A549 (cell line): Measurements from ENCODE around the gene FAM76A. TPM values are rescaled to one million over a fixed set of nuclear protein-coding genes. Genes with fewer than 3 reads are reported as not detected.
"Not testable (repeated sequence)": the region's sequence is repeated elsewhere in the genome, so short reads cannot be mapped to it uniquely, and the experiment has no call there.

Experiments
- ATAC-seq, 2 experiments: fragments of 200-7000 bp in 1 of 2; fragments of >200 bp in 1 of 2; cut with Nextera tagmentation in 1 of 2; cut with Tn5 transposase in 1 of 2; 3 replicates each; pipeline versions ENCODE4 v1.8.0 to v1.9.1; 2018 to 2020; ENCODE audit warnings: mild to moderate bottlenecking in 1 of 2, moderate library complexity in 1 of 2
- CTCF ChIA-PET: fragments of 300-600 bp; sonication (Branson Sonifier 250); formaldehyde crosslinking; extraction: SDS; loops from one replicate; lab custom pipeline; 2021; ENCODE audit warnings: antibody characterized with exemption, inconsistent platforms; lab: Yijun Ruan, JAX
- POLR2A ChIA-PET: fragments of 350-600 bp; formaldehyde crosslinking; extraction: SDS; loops from one replicate; lab custom pipeline; 2021; ENCODE audit warnings: antibody characterized with exemption, inconsistent platforms; lab: Yijun Ruan, JAX
- DNase-seq, 2 experiments: peaks; one replicate each; pipeline versions ENCODE4 v3.0.0 to v3.0.0-alpha.2; 2011 to 2016; ENCODE audit warnings: low read depth in 1 of 2, low spot score in 1 of 2
- FAIRE-seq: peaks from 2 replicates; lab custom pipeline; 2011; peaks lifted over from hg19 to GRCh38; lab: Jason Lieb, UNC
- H3K27ac ChIP-seq, 2 experiments: fragments of >200 bp; sonication (Bioruptor Twin); formaldehyde crosslinking; 3 replicates each; pipeline ENCODE4 v1.5.1; 2016 to 2017
- H3K4me1 ChIP-seq: fragments of >200 bp; sonication (Bioruptor Twin); formaldehyde crosslinking; 3 replicates; pipeline ENCODE4 v1.6.1; 2016
- H3K4me2 ChIP-seq: fragments of >200 bp; sonication (Bioruptor Twin); formaldehyde crosslinking; 3 replicates; pipeline ENCODE4 v1.6.1; 2016
- H3K4me3 ChIP-seq: fragments of >200 bp; sonication (Bioruptor Twin); formaldehyde crosslinking; 3 replicates; pipeline ENCODE4 v1.5.1; 2016
- H3K9me3 ChIP-seq: fragments of >200 bp; sonication (Bioruptor Twin); formaldehyde crosslinking; 3 replicates; pipeline ENCODE4 v1.6.1; 2016
- CBX2 ChIP-seq: fragments of 200-600 bp; sonication (generic); IDR thresholded peaks from 2 replicates; pipeline ENCODE4 v1.6.1; 2016; ENCODE audit warnings: low read depth, mild to moderate bottlenecking, borderline replicate concordance
- CBX8 ChIP-seq: fragments of 200-600 bp; sonication (generic); IDR thresholded peaks from 2 replicates; pipeline ENCODE4 v1.6.1; 2016
- CEBPB ChIP-seq, 2 experiments: fragments of >200 bp in 1 of 2; sonication (Bioruptor Twin) in 1 of 2; formaldehyde crosslinking in 1 of 2; IDR thresholded peaks; 2 replicates each; pipeline ENCODE4 v1.6.1; 2012 to 2016
- CHD4 ChIP-seq: fragments of 200-600 bp; sonication (generic); IDR thresholded peaks from 2 replicates; pipeline ENCODE4 v1.6.1; 2016; ENCODE audit warnings: antibody characterized with exemption, mild to moderate bottlenecking, borderline replicate concordance
- EHF ChIP-seq: fragments of 250-450 bp; sonication (Bioruptor Pico); IDR thresholded peaks from 2 replicates; pipeline ENCODE4 v1.5.0; 2020; ENCODE audit warnings: mild to moderate bottlenecking
- EHMT2 ChIP-seq: fragments of 200-600 bp; sonication (generic); IDR thresholded peaks from 2 replicates; pipeline ENCODE4 v1.6.1; 2016; ENCODE audit warnings: antibody characterized with exemption, low read depth, mild to moderate bottlenecking, moderate library complexity
- EP300 ChIP-seq, 2 experiments: fragments of >200 bp; sonication (Bioruptor Twin); formaldehyde crosslinking; IDR thresholded peaks; 2 replicates in 1 of 2; 3 replicates in 1 of 2; pipeline ENCODE4 v1.6.1; 2016 to 2017
- FOSB ChIP-seq: fragments of 250-450 bp; sonication (Bioruptor Pico); IDR thresholded peaks from 2 replicates; pipeline ENCODE4 v1.5.0; 2020; ENCODE audit warnings: mild to moderate bottlenecking, moderate library complexity
- FOSL2 ChIP-seq, 2 experiments: fragments of 450-650 bp in 1 of 2; fragments of >200 bp in 1 of 2; sonication (Bioruptor Twin) in 1 of 2; formaldehyde crosslinking; IDR thresholded peaks; 2 replicates each; pipeline versions ENCODE4 v1.5.0 to v1.6.1; 2016 to 2020; ENCODE audit warnings: mild to moderate bottlenecking in 1 of 2, moderate library complexity in 1 of 2
- GATA3 ChIP-seq: IDR thresholded peaks from 2 replicates; pipeline ENCODE4 v1.6.1; 2012; ENCODE audit warnings: borderline replicate concordance
- HDAC2 ChIP-seq: fragments of 200-600 bp; sonication (generic); IDR thresholded peaks from 2 replicates; pipeline ENCODE4 v1.6.1; 2016
- HEYL ChIP-seq: fragments of 250-450 bp; sonication (Bioruptor Pico); IDR thresholded peaks from 2 replicates; pipeline ENCODE4 v1.8.0; 2021; ENCODE audit warnings: mild to moderate bottlenecking, moderate library complexity
- HOXB5 ChIP-seq: fragments of 250-450 bp; sonication (Bioruptor Pico); IDR thresholded peaks from 2 replicates; pipeline ENCODE4 v1.5.0; 2020; ENCODE audit warnings: mild to moderate bottlenecking, moderate library complexity
- JUNB ChIP-seq: fragments of >200 bp; sonication (Bioruptor Twin); formaldehyde crosslinking; IDR thresholded peaks from 2 replicates; pipeline ENCODE4 v1.6.1; 2016
- KDM1A ChIP-seq: fragments of 200-600 bp; sonication (generic); IDR thresholded peaks from 2 replicates; pipeline ENCODE4 v1.6.1; 2016; ENCODE audit warnings: low read depth, mild to moderate bottlenecking
- KDM5A ChIP-seq: fragments of 200-600 bp; sonication (generic); IDR thresholded peaks from 2 replicates; pipeline ENCODE4 v1.6.1; 2016; ENCODE audit warnings: antibody characterized with exemption, mild to moderate bottlenecking
- MAZ ChIP-seq: fragments of 150-350 bp; IDR thresholded peaks from 2 replicates; pipeline ENCODE4 v1.6.1; 2014; ENCODE audit warnings: antibody characterized with exemption, low read depth, low read length, borderline replicate concordance
- MYC ChIP-seq: IDR thresholded peaks from 2 replicates; pipeline ENCODE4 v1.6.1; 2012; ENCODE audit warnings: mild to moderate bottlenecking, inconsistent platforms, low read length, improper control_type of control experiment, borderline replicate concordance
- NPAS2 ChIP-seq: fragments of 250-450 bp; sonication (Bioruptor Pico); IDR thresholded peaks from 2 replicates; pipeline ENCODE4 v1.8.0; 2022; ENCODE audit warnings: mild to moderate bottlenecking, moderate library complexity, borderline replicate concordance
- PHF8 ChIP-seq: fragments of 200-600 bp; sonication (generic); IDR thresholded peaks from 2 replicates; pipeline ENCODE4 v1.6.1; 2016; ENCODE audit warnings: low read depth, mild to moderate bottlenecking, antibody characterized with exemption, moderate library complexity, borderline replicate concordance
- POLR2A ChIP-seq: IDR thresholded peaks from 2 replicates; pipeline ENCODE4 v1.6.1; 2012; ENCODE audit warnings: mild to moderate bottlenecking, low read length
- POLR2AphosphoS2 ChIP-seq: conservative IDR thresholded peaks from 2 replicates; pipeline ENCODE4 v1.6.1; 2012; ENCODE audit warnings: low read length, improper control_type of control experiment, inconsistent platforms
- RCOR1 ChIP-seq: fragments of 150-350 bp; IDR thresholded peaks from 2 replicates; pipeline ENCODE4 v1.6.1; 2014; ENCODE audit warnings: antibody characterized with exemption, low read length, low read depth
- RFX5 ChIP-seq: fragments of 450-650 bp; IDR thresholded peaks from 2 replicates; pipeline ENCODE4 v1.7.1; 2014; ENCODE audit warnings: antibody characterized with exemption, mild to moderate bottlenecking, moderate library complexity
- TP53 ChIP-seq: fragments of 250-450 bp; sonication (Bioruptor Pico); IDR thresholded peaks from 2 replicates; pipeline ENCODE4 v1.5.0; 2021; ENCODE audit warnings: mild to moderate bottlenecking, moderate library complexity
- ZC3H11A ChIP-seq: fragments of 450-650 bp; IDR thresholded peaks from 2 replicates; pipeline ENCODE4 v1.6.1; 2014; ENCODE audit warnings: antibody characterized with exemption, mild to moderate bottlenecking
- ZNF302 ChIP-seq: fragments of 250-450 bp; sonication (Bioruptor Pico); IDR thresholded peaks from 2 replicates; pipeline ENCODE4 v1.9.0; 2021; ENCODE audit warnings: inconsistent platforms, mild to moderate bottlenecking, moderate library complexity
- WGBS: methylation state at CpG from one replicate; pipeline ENCODE4 v1.1.6; 2017; ENCODE audit errors: missing lambda C conversion rate; 5-methylcytosine and 5-hydroxymethylcytosine counted together
- polyA plus RNA-seq, 4 experiments: library from polyadenylated mRNA; depleted of rRNA in 3 of 4; stranded (reverse); fragments of >200 nt; fragmentation: RNase III in 1 of 4; extraction: RNeasy Plus Mini Kit Qiagen cat#74134 plus additional on column Dnase treatment in 1 of 4; gene quantifications; 2 replicates in 3 of 4; 3 replicates in 1 of 4; pipeline ENCODE4 v1.2.3, GENCODE V29; 2011 to 2017
- TF ChIP-seq, protein P1 (sequence below): IDR thresholded peaks from 2 replicates; pipeline ENCODE4 v1.6.1; 2012
- TF ChIP-seq, protein P2 (sequence below): fragments of >200 bp; sonication (Bioruptor Twin); formaldehyde crosslinking; IDR thresholded peaks from 2 replicates; pipeline ENCODE4 v1.6.1; 2016

Gene FAM76A
- polyA plus RNA-seq, 2 of the 4 experiments (the other 2 are of a cell fraction), result 4.8 to 6.5 TPM

DNA sequence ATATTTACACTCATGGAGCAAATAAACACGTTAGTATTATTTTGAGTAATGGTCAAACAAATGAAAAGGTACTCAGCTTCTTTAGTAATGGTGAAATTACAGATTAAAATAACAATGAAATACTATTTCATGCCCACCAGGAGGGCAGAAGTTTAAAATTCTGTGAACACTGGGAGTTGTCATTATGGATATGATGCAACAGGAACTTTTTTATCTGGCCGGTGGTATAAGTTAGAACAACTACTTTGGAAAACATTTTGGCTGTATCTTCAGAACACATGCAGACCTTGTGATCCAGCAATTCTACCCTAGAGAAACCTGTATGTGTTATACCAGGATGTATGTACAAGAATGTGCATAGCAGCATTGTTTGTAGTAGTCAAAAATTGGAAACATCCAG lies 81.6 kb downstream of the FAM76A start:
- Histone ChIP-seq H3K4me2 (no peak overlapping the region), H3K9me3 (no peaks in the 10 kb centered on the region), H3K27ac (no peak overlapping the region), H3K4me1 (no peaks in the 10 kb centered on the region), H3K4me3 (no peak overlapping the region)
- CTCF ChIA-PET, result no interaction called here
- WGBS, result 89% methylated on average over 2 of the region's 2 CpGs
- ATAC-seq (no peak), FAIRE-seq (no peak), DNase-seq (no peak)
- POLR2A ChIA-PET, result no interaction called here
- no peak for TF ChIP-seq CBX8
- no peak for TF ChIP-seq NPAS2 (CRISPR knock-in tag)
- TF ChIP-seq HOXB5, result no peak
- TF ChIP-seq EHMT2, result no peak

DNA sequence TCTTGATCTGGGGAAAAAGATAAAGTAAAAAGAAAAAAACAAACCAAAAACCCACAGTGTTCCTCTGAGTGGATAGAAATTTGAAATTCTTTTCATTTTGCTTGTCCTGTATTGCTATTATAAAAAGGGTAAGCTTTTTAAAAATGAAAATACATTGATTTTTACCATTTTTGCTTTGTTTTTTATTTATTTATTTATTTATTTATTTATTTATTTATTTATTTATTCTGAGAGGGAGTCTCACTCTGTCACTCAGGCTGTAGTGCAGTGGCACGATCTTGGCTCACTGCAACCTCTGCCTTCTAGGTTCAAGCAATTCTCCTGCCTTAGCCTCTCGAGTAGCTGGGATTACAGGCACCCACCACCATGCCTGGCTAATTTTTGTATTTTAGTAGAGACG lies 82.4 kb downstream of the FAM76A start:
- ATAC-seq, DNase-seq, POLR2A ChIA-PET, H3K27ac ChIP-seq, H3K4me3 ChIP-seq, H3K9me3 ChIP-seq, CTCF ChIA-PET, H3K4me2 ChIP-seq, FAIRE-seq, H3K4me1 ChIP-seq: not testable (repeated sequence)
- WGBS, result 88% methylated on average over 3 of the region's 3 CpGs
- TF ChIP-seq ZC3H11A, result peak; percentile 73

DNA sequence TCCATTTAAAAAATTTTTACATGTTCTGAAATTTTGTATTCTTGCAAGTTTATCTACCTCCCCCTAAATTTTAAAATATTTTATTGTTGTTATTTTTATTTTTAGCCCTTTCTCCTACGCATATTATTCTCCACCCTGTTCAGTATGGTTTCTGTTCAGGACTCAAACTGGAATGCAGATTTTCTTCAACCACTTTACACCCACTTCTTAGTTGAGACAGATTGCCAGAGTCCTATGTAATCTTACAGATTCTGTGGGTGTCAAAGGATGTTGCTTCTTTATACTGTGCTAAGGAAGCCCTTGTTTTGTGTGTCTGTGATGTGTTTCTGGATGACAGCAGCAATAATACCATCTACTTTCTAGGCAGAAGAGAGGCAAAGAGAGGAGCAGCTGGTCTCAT lies 84.1 kb downstream of the FAM76A start:
- ATAC-seq (no peak), DNase-seq (no peak), FAIRE-seq (no peak)
- ChIA-PET POLR2A (no interaction called here), CTCF (no interaction called here)
- Histone ChIP-seq H3K4me3 (no peak overlapping the region), H3K4me2 (no peak overlapping the region), H3K9me3 (no peaks in the 10 kb centered on the region), H3K4me1 (no peaks in the 10 kb centered on the region), H3K27ac (no peak overlapping the region)
- no peak for TF ChIP-seq ZNF302
- no peak for TF ChIP-seq RCOR1
- no peak for TF ChIP-seq ZC3H11A
- no peak for TF ChIP-seq EP300 (IDR thresholded peaks at IDR 0.05)
- TF ChIP-seq, protein P1, sequence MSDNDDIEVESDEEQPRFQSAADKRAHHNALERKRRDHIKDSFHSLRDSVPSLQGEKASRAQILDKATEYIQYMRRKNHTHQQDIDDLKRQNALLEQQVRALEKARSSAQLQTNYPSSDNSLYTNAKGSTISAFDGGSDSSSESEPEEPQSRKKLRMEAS, result no peak
- no peak for TF ChIP-seq RFX5
- TF ChIP-seq PHF8, result no peak
- no peak for TF ChIP-seq HOXB5
- no peak for TF ChIP-seq KDM1A
- TF ChIP-seq EHF (CRISPR knock-in tag), result no peak
- TF ChIP-seq TP53 (CRISPR knock-in tag), result no peak
- TF ChIP-seq POLR2A, result no peak
- TF ChIP-seq CHD4, result no peak
- TF ChIP-seq CBX2, result no peak
- TF ChIP-seq HEYL (CRISPR knock-in tag), result no peak
- TF ChIP-seq GATA3, result no peak
- TF ChIP-seq FOSB (CRISPR knock-in tag), result no peak
- TF ChIP-seq MAZ, result no peak
- 83% methylated on average over 1 of the region's 1 CpG for WGBS

DNA sequence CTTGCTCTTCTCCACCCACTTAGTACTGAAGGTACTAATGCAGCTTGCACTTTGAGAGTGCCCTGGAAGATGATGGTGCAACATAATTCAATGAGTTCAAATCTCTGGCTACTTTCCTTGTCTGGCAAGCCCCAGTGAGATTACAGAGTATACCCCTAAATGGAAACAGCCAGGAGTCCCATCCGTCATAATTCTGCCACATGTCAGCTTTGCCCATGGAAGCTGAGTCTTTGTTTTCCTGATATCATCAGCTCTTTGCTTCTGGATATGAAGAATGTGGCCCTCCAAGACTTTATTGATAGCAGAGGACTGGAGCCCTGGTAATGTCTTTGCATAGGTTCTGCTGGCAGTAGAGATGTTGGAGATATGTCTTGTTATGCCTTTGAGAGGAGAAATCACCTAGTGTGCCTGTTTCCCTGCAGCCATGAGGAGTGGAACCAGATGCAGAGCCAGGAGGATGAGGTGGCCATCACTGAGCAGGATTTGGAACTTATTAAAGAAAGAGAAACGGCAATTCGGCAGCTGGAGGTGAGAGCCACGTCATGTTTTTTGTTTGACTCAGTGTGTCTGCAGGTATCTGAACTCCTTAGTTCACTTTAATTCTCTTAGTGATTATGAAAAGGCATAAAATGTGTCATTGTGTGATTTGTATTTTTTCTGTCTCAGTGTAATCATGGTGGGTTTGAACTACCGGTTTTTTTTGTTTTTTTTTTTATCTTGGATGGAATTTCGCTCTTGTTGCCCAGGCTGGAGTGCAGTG lies 86.2 kb downstream of the FAM76A start:
- ATAC-seq (no peak), FAIRE-seq (no peak), DNase-seq (no peak)
- no peaks in the 10 kb centered on the region for H3K9me3 ChIP-seq
- no peak overlapping the region for H3K4me2 ChIP-seq
- CTCF ChIA-PET, result interaction anchor here (0.6 kb wide), 2 partner anchors 9 to 549 kb away, joined by 4 to 5 read pairs; no protein-coding TSS in a partner anchor
- H3K27ac ChIP-seq, result no peak overlapping the region
- TF ChIP-seq POLR2AphosphoS2, result no peak
- TF ChIP-seq HEYL (CRISPR knock-in tag), result no peak
- TF ChIP-seq EP300 (IDR thresholded peaks at IDR 0.05), result no peak
- no peak for TF ChIP-seq CEBPB (IDR thresholded peaks at IDR 0.05)
- TF ChIP-seq JUNB, result no peak
- no peak for TF ChIP-seq MYC
- no peak for TF ChIP-seq FOSL2 (IDR thresholded peaks at IDR 0.05)
- no peak for TF ChIP-seq FOSL2 (CRISPR knock-in tag; IDR thresholded peaks at IDR 0.05)
- TF ChIP-seq, protein P2, sequence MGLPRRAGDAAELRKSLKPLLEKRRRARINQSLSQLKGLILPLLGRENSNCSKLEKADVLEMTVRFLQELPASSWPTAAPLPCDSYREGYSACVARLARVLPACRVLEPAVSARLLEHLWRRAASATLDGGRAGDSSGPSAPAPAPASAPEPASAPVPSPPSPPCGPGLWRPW, result no peak
- no peak for TF ChIP-seq HDAC2
- TF ChIP-seq KDM5A, result no peak
- no peak for TF ChIP-seq RCOR1
- no peak overlapping the region for H3K4me3 ChIP-seq
- WGBS, result 97% methylated on average over 6 of the region's 6 CpGs
- H3K4me1 ChIP-seq, result peaks cover 7% of the 10 kb centered on the region
- POLR2A ChIA-PET, result interaction anchor here (0.8 kb wide), 1 partner anchor 19 kb away, joined by 3 read pairs; the partner anchor contains the start of gene PPP1R8
